ENCODE data around the gene TMED4. TPM values are rescaled to one million over a fixed set of nuclear protein-coding genes. Genes with fewer than 3 reads are reported as not detected.

Gene TMED4
- total RNA-seq, 1 experiment from 2014 or later, result 62.4 TPM

DNA sequence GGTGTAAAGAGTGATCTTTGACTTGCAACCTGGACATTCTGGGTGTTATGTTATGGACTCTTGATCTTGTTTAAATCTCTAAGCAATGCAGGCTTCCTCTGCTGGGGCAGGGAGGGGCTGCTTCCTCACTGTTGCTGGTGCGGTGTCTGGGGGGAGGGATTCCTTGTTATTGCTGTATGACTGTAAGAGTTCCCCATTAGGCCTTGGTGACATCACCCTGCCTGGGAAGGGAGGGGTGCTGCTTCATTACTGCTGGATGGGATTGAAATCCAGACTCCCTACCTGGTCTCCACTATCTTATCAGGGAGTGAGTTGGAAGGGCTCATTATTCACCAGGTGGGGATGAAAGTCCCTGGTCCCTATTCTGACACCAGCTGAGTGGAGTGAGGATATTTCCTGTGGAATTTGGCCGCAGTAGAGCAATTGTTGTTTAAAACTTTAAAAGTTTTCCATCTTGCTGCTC lies 33.1 kb upstream of the TMED4 start:
- TF ChIP-seq, protein P1, sequence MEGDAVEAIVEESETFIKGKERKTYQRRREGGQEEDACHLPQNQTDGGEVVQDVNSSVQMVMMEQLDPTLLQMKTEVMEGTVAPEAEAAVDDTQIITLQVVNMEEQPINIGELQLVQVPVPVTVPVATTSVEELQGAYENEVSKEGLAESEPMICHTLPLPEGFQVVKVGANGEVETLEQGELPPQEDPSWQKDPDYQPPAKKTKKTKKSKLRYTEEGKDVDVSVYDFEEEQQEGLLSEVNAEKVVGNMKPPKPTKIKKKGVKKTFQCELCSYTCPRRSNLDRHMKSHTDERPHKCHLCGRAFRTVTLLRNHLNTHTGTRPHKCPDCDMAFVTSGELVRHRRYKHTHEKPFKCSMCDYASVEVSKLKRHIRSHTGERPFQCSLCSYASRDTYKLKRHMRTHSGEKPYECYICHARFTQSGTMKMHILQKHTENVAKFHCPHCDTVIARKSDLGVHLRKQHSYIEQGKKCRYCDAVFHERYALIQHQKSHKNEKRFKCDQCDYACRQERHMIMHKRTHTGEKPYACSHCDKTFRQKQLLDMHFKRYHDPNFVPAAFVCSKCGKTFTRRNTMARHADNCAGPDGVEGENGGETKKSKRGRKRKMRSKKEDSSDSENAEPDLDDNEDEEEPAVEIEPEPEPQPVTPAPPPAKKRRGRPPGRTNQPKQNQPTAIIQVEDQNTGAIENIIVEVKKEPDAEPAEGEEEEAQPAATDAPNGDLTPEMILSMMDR (conservative IDR thresholded peaks at IDR 0.05), result no peak
- Histone ChIP-seq H3K23ac (ENCODE audit: insufficient read length, low read depth, low read length) (no peak overlapping the region), H3K4me1 (ENCODE audit: insufficient read depth, low read length) (peaks cover 2% of the 10 kb centered on the region), H3K79me2 (ENCODE audit: insufficient read depth, low read length) (peaks cover 25% of the 10 kb centered on the region; the same call in 1 of the 2 replicates), H2BK12ac (ENCODE audit: insufficient read length, low read depth, low read length) (no peak overlapping the region), H2BK15ac (ENCODE audit: low read depth, low read length) (no peak overlapping the region), H2BK5ac (ENCODE audit: insufficient read length, low read length) (no peak overlapping the region), H3K14ac (ENCODE audit: insufficient read depth, low read length) (no peak overlapping the region), H3K56ac (ENCODE audit: insufficient read length, low read depth, low read length) (no peak overlapping the region), H2BK20ac (ENCODE audit: low read depth, low read length, poor library complexity, severe bottlenecking) (no peak overlapping the region), H2BK120ac (ENCODE audit: low read depth, low read length, poor library complexity, severe bottlenecking) (no peak overlapping the region), H4K20me1 (ENCODE audit: control insufficient read depth, insufficient read depth, insufficient read length) (no peaks in the 10 kb centered on the region), H4K5ac (ENCODE audit: insufficient read length, low read depth, low read length) (no peak overlapping the region), H2AFZ (ENCODE audit: low read length) (no peak overlapping the region), H3K27ac (ENCODE audit: insufficient read length, low read depth, low read length) (no peak overlapping the region), H3K9me3 (ENCODE audit: control insufficient read depth, low read depth, low read length) (no peaks in the 10 kb centered on the region), H3K18ac (ENCODE audit: insufficient read length, low read depth, low read length) (no peak overlapping the region), H3K4me2 (ENCODE audit: insufficient read depth, insufficient read length, low read length) (no peak overlapping the region), H3K9ac (ENCODE audit: extremely low read depth, insufficient read length, low read length) (no peak overlapping the region), H4K8ac (replicated peaks; ENCODE audit: insufficient read length, low read depth, low read length) (no peak overlapping the region), H2AK5ac (ENCODE audit: insufficient read length, low read length) (no peak overlapping the region), H3K27me3 (ENCODE audit: insufficient read depth, low read length) (no peaks in the 10 kb centered on the region), H3T11ph (ENCODE audit: low read length) (no peak overlapping the region), H3K23me2 (ENCODE audit: insufficient read length, low read depth, low read length, poor library complexity, severe bottlenecking) (no peaks in the 10 kb centered on the region), H4K91ac (ENCODE audit: insufficient read length, low read depth, low read length) (no peak overlapping the region), H3K79me1 (ENCODE audit: insufficient read depth, low read depth, low read length, poor library complexity, severe bottlenecking) (no peaks in the 10 kb centered on the region), H3K4ac (ENCODE audit: low read depth, low read length) (no peak overlapping the region)
- Mint-ChIP-seq H3K27me3 (ENCODE audit: low read depth) (no peaks in the 10 kb centered on the region), H3K27ac (peak overlapping the region; percentile 55 to 85 (median 62); a peak in 5 of 7 replicates), H3K36me3 (ENCODE audit: insufficient read depth in 1 of 3, low read depth in 3 of 3) (no peaks in the 10 kb centered on the region; a peak in 1 of 7 replicates), H3K4me3 (no peak overlapping the region), H3K4me1 (peaks cover 9 to 11% of the 10 kb centered on the region in 2 experiments), H3K9me3 (no peaks in the 10 kb centered on the region)
- no peak for DNase-seq
- WGBS (ENCODE audit: extremely low coverage, insufficient read length, low lambda C conversion rate), result no CpG with 5 or more reads among the region's 2 CpGs
